CD14-positive monocyte (primary cell): Measurements from ENCODE around the gene EZH1. TPM values are rescaled to one million over a fixed set of nuclear protein-coding genes. Genes with fewer than 3 reads are reported as not detected.

Experiments
- DNase-seq, 3 donors: peaks; one replicate each; pipeline ENCODE4 v3.0.0-alpha.2; 2011 to 2022
- H2AFZ ChIP-seq: 2 replicates; pipeline ENCODE4 v1.6.0; 2012; ENCODE audit warnings: mild to moderate bottlenecking, low read depth, low read length, inconsistent platforms; ENCODE audit not compliant: insufficient read depth, poor library complexity, severe bottlenecking
- H3K27ac ChIP-seq, 2 donors: 1 replicate in 1 of 2; 2 replicates in 1 of 2; pipeline ENCODE4 v1.5.1; 2012 to 2013; ENCODE audit warnings: low read length in 2 of 2, control low read depth in 1 of 2, inconsistent platforms in 1 of 2, low read depth in 1 of 2, mild to moderate bottlenecking in 1 of 2
- H3K27me3 ChIP-seq, 2 donors: one replicate each; pipeline versions ENCODE4 v1.6.0 to v1.6.1; 2011 to 2013; ENCODE audit warnings: low read length in 2 of 2; ENCODE audit not compliant: control insufficient read depth in 2 of 2, insufficient read depth in 2 of 2
- H3K36me3 ChIP-seq, 2 donors: replicated peaks in 1 of 2; 1 replicate in 1 of 2; 2 replicates in 1 of 2; pipeline versions ENCODE4 v1.5.1 to v1.6.1; 2012 to 2013; ENCODE audit warnings: low read length in 2 of 2, control low read depth in 1 of 2, inconsistent platforms in 1 of 2, mild to moderate bottlenecking in 1 of 2; ENCODE audit not compliant: insufficient read depth in 2 of 2, control insufficient read depth in 1 of 2
- H3K4me1 ChIP-seq, 2 donors: 1 replicate in 1 of 2; 2 replicates in 1 of 2; pipeline versions ENCODE4 v1.5.1 to v1.6.1; 2012 to 2013; ENCODE audit warnings: low read length in 2 of 2, control low read depth in 1 of 2, inconsistent platforms in 1 of 2, mild to moderate bottlenecking in 1 of 2, moderate library complexity in 1 of 2; ENCODE audit not compliant: insufficient read depth in 2 of 2, control insufficient read depth in 1 of 2
- H3K4me2 ChIP-seq: replicated peaks from 2 replicates; pipeline ENCODE3; 2012; ENCODE audit warnings: low read length, moderate library complexity, mild to moderate bottlenecking; ENCODE audit not compliant: poor library complexity, severe bottlenecking; ENCODE audit errors: extremely low read depth
- H3K4me3 ChIP-seq, 3 experiments: fragments of 200-600 bp in 1 of 3; sonication (generic) in 1 of 3; replicated peaks in 1 of 3; 1 replicate in 2 of 3; 2 replicates in 1 of 3; pipeline ENCODE4 v1.5.1; 2011 to 2013; ENCODE audit warnings: low read length in 3 of 3, mild to moderate bottlenecking in 3 of 3, control low read depth in 2 of 3, low read depth in 2 of 3, inconsistent platforms in 1 of 3, moderate library complexity in 1 of 3
- H3K79me2 ChIP-seq: 2 replicates; pipeline ENCODE4 v1.6.0; 2012; ENCODE audit warnings: mild to moderate bottlenecking, control low read depth, inconsistent platforms, low read length, moderate library complexity; ENCODE audit not compliant: insufficient read depth
- H3K9ac ChIP-seq: 2 replicates; pipeline ENCODE4 v1.6.0; 2017; ENCODE audit warnings: low read length, mild to moderate bottlenecking; ENCODE audit not compliant: insufficient read depth, poor library complexity, severe bottlenecking
- H3K9me3 ChIP-seq, 2 donors: replicated peaks in 1 of 2; 1 replicate in 1 of 2; 2 replicates in 1 of 2; pipeline versions ENCODE4 v1.5.1 to v1.6.1; 2012 to 2013; ENCODE audit warnings: low read length in 2 of 2, control low read depth in 1 of 2; ENCODE audit not compliant: control insufficient read depth in 1 of 2, insufficient read depth in 1 of 2
- H4K20me1 ChIP-seq: 2 replicates; pipeline ENCODE4 v1.6.0; 2012; ENCODE audit warnings: mild to moderate bottlenecking, low read length, control low read depth, moderate library complexity; ENCODE audit not compliant: insufficient read depth
- H3K27ac Mint-ChIP-seq, 7 donors: one replicate each; pipeline ENCODE4 v1.8.0; 2020; ENCODE audit warnings: mild to moderate bottlenecking in 7 of 7, mixed read lengths in 7 of 7, moderate library complexity in 6 of 7, inconsistent platforms in 2 of 7
- H3K27me3 Mint-ChIP-seq, 3 donors: one replicate each; pipeline ENCODE4 v1.8.0; 2021 to 2022; ENCODE audit warnings: low read depth in 3 of 3, mild to moderate bottlenecking in 3 of 3, mixed read lengths in 3 of 3, moderate library complexity in 3 of 3, inconsistent platforms in 1 of 3
- H3K36me3 Mint-ChIP-seq, 2 donors: one replicate each; pipeline ENCODE4 v1.8.0; 2020; ENCODE audit warnings: mixed read lengths in 2 of 2, inconsistent platforms in 1 of 2, mild to moderate bottlenecking in 1 of 2
- H3K4me1 Mint-ChIP-seq: one replicate; pipeline ENCODE4 v1.8.0; 2020; ENCODE audit warnings: mild to moderate bottlenecking, mixed read lengths
- H3K4me3 Mint-ChIP-seq, 2 donors: one replicate each; pipeline ENCODE4 v1.8.0; 2020; ENCODE audit warnings: mild to moderate bottlenecking in 2 of 2, mixed read lengths in 2 of 2, moderate library complexity in 1 of 2
- H3K9me3 Mint-ChIP-seq, 7 donors: one replicate each; pipeline ENCODE4 v1.8.0; 2020 to 2022; ENCODE audit warnings: mixed read lengths in 7 of 7, mild to moderate bottlenecking in 6 of 7, moderate library complexity in 6 of 7, inconsistent platforms in 2 of 7
- WGBS: methylation state at CpG from one replicate; pipeline ENCODE4 v1.1.5; 2013; ENCODE audit warnings: missing lambda C conversion rate; ENCODE audit not compliant: insufficient coverage; 5-methylcytosine and 5-hydroxymethylcytosine counted together
- intact Hi-C, 2 donors: fragments of 100-400 bp; cut with micrococcal nuclease; formaldehyde crosslinking; loops; one replicate each; pipeline versions ENCODE4 v1.15.0 to v1.15.1; 2023
- polyA plus RNA-seq, 3 donors: library from polyadenylated mRNA; depleted of rRNA in 1 of 3; unstranded in 2 of 3; stranded (reverse) in 1 of 3; fragments of 300-500 nt in 2 of 3; fragments of >200 nt in 1 of 3; fragmentation: Illumina TruSeq in 2 of 3; gene quantifications; 1 replicate in 2 of 3; 2 replicates in 1 of 3; pipeline ENCODE4 v1.2.3, GENCODE V29; 2012 to 2021
- TF ChIP-seq, protein P1 (sequence below): fragments of 200-600 bp; IDR thresholded peaks from one replicate; pipeline ENCODE4 v1.8.0; 2022; ENCODE audit warnings: antibody characterized with exemption, mild to moderate bottlenecking

The EZH1 gene
- polyA plus RNA-seq, 3 donors, result 12.3 to 169 (median 17.8) TPM

DNA sequence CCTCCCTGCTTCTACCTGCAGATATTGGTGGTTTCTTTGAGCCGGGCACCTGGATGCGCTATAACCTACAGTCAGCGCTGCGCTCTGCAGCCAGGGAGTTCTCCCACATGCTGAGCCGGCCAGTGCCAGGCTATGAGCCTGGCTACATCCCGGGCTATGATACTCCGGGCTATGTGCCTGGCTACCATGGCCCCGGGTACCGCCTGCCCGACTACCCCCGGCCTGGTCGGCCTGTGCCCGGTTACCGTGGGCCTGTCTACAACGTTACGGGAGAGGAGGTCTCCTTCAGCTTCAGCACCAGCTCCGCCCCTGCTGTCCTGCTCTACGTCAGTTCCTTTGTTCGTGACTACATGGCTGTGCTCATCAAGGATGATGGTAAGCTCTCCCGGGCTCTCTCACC lies 49.3 kb downstream of the EZH1 start:
- Mint-ChIP-seq H3K4me3 (no peak overlapping the region), H3K27me3 (peaks cover 0 to 4% (median 0%) of the 10 kb centered on the region in 3 donors), H3K4me1 (no peaks in the 10 kb centered on the region), H3K27ac (no peak overlapping the region), H3K9me3 (no peaks in the 10 kb centered on the region), H3K36me3 (peaks cover 17 to 30% of the 10 kb centered on the region in 2 donors)
- Histone ChIP-seq H3K27me3 (no peaks in the 10 kb centered on the region), H3K4me2 (no peak overlapping the region), H3K27ac (no peak overlapping the region), H3K4me3 (no peak overlapping the region), H2AFZ (no peak overlapping the region), H3K9me3 (no peaks in the 10 kb centered on the region), H3K9ac (no peak overlapping the region), H3K4me1 (no peaks in the 10 kb centered on the region), H4K20me1 (no peaks in the 10 kb centered on the region), H3K36me3 (peaks cover 5 to 21% of the 10 kb centered on the region in 2 donors), H3K79me2 (no peaks in the 10 kb centered on the region)
- intact Hi-C loops, result no loop called here
- TF ChIP-seq, protein P1, sequence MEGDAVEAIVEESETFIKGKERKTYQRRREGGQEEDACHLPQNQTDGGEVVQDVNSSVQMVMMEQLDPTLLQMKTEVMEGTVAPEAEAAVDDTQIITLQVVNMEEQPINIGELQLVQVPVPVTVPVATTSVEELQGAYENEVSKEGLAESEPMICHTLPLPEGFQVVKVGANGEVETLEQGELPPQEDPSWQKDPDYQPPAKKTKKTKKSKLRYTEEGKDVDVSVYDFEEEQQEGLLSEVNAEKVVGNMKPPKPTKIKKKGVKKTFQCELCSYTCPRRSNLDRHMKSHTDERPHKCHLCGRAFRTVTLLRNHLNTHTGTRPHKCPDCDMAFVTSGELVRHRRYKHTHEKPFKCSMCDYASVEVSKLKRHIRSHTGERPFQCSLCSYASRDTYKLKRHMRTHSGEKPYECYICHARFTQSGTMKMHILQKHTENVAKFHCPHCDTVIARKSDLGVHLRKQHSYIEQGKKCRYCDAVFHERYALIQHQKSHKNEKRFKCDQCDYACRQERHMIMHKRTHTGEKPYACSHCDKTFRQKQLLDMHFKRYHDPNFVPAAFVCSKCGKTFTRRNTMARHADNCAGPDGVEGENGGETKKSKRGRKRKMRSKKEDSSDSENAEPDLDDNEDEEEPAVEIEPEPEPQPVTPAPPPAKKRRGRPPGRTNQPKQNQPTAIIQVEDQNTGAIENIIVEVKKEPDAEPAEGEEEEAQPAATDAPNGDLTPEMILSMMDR, result no peak
- 97% methylated on average over 20 of the region's 20 CpGs for WGBS
- DNase-seq, result no peak

- Histone ChIP-seq H3K27ac (no peak overlapping the region), H2AFZ (no peak overlapping the region), H4K20me1 (no peaks in the 10 kb centered on the region), H3K79me2 (no peaks in the 10 kb centered on the region), H3K27me3 (no peaks in the 10 kb centered on the region), H3K9ac (no peak overlapping the region), H3K9me3 (no peaks in the 10 kb centered on the region), H3K4me1 (no peaks in the 10 kb centered on the region), H3K4me3 (no peak overlapping the region), H3K36me3 (peaks cover 3 to 14% of the 10 kb centered on the region in 2 donors), H3K4me2 (no peak overlapping the region)
- Mint-ChIP-seq H3K36me3 (peaks cover 10 to 22% of the 10 kb centered on the region in 2 donors), H3K4me3 (no peak overlapping the region), H3K4me1 (no peaks in the 10 kb centered on the region), H3K27me3 (peaks cover 0 to 5% (median 0%) of the 10 kb centered on the region in 3 donors), H3K9me3 (no peaks in the 10 kb centered on the region), H3K27ac (no peak overlapping the region)
- TF ChIP-seq, protein P1, result no peak
- no peak for DNase-seq
- intact Hi-C loops, result no loop called here
- whole genome bisulfite sequencing, result 100% methylated on average over 1 of the region's 3 CpGs
Observed at GRCh38 chr17:42694524-42694923, 50.3 kb downstream of the EZH1 start.
